Uterus (tissue), 2 donors: ENCODE data around the gene BABAM2.

ENCODE experiments used
- CTCF ChIP-seq, 4 experiments: fragments of 200-600 bp in 2 of 4; fragments of 450-650 bp in 2 of 4; sonication (generic) in 2 of 4; IDR thresholded peaks; one replicate each; pipeline ENCODE4 v1.5.1; 2016 to 2019; ENCODE audit warnings: antibody characterized with exemption in 4 of 4, mild to moderate bottlenecking in 2 of 4, moderate library complexity in 1 of 4
- POLR2A ChIP-seq, 2 donors: fragments of 450-650 bp; IDR thresholded peaks; one replicate each; pipeline ENCODE4 v1.6.1; 2016; ENCODE audit warnings: antibody characterized with exemption in 2 of 2, mild to moderate bottlenecking in 1 of 2, moderate library complexity in 1 of 2

GRCh38 chr2:28137221-28137620, 246.7 kb downstream of the BABAM2 start:
- TF ChIP-seq CTCF (IDR thresholded peaks at IDR 0.05) (no peak), POLR2A (IDR thresholded peaks at IDR 0.05) (no peak)
